SU-DHL-6 (cell line): ENCODE measurements around the gene TNS3.

Source experiments
- H2AFZ ChIP-seq: fragments of 200-600 bp; sonication (generic); 2 replicates; pipeline ENCODE4 v1.6.1; 2014; ENCODE audit warnings: low read depth, mild to moderate bottlenecking, moderate library complexity, mixed read lengths, antibody characterized with exemption, low read length; ENCODE audit not compliant: severe bottlenecking
- H3F3A ChIP-seq: fragments of 200-600 bp; shearing (Covaris generic); 2 replicates; pipeline ENCODE4 v1.6.0; 2016; ENCODE audit warnings: antibody characterized with exemption, mild to moderate bottlenecking; ENCODE audit not compliant: insufficient read depth
- H3K27ac ChIP-seq: fragments of 200-600 bp; sonication (generic); 2 replicates; pipeline ENCODE4 v1.5.1; 2016; ENCODE audit warnings: low read depth, mild to moderate bottlenecking, low read length, moderate library complexity, mixed read lengths
- H3K27me3 ChIP-seq: fragments of 200-600 bp; sonication (generic), shearing (Covaris generic); 2 replicates; pipeline ENCODE4 v1.6.0; 2014; ENCODE audit warnings: mild to moderate bottlenecking, low read length
- H3K36me3 ChIP-seq: fragments of 200-600 bp; sonication (generic); 2 replicates; pipeline ENCODE4 v1.6.1; 2014; ENCODE audit warnings: mild to moderate bottlenecking, low read length, mixed read lengths
- H3K4me2 ChIP-seq: fragments of 300-600, 200-600 bp; shearing (Covaris generic), sonication (generic); 2 replicates; pipeline ENCODE4 v1.6.0; 2014; ENCODE audit warnings: low read length, low read depth, mild to moderate bottlenecking; ENCODE audit not compliant: poor library complexity, severe bottlenecking
- H3K4me3 ChIP-seq: fragments of 200-600 bp; sonication (generic); 2 replicates; pipeline ENCODE4 v1.5.1; 2014; ENCODE audit warnings: antibody characterized with exemption, low read length, mild to moderate bottlenecking, mixed read lengths; ENCODE audit not compliant: insufficient read depth, poor library complexity, severe bottlenecking
- H3K79me2 ChIP-seq: fragments of 200-600 bp; sonication (generic); 2 replicates; pipeline ENCODE4 v1.6.1; 2014; ENCODE audit warnings: mild to moderate bottlenecking, low read length, moderate library complexity; ENCODE audit not compliant: insufficient read depth
- H3K9ac ChIP-seq: fragments of 200-600 bp; sonication (generic); 2 replicates; pipeline ENCODE4 v1.7.0; 2014; ENCODE audit warnings: mild to moderate bottlenecking, low read length
- H3K9me2 ChIP-seq: fragments of 200-600 bp; sonication (generic); replicated peaks from 2 replicates; pipeline ENCODE4 v1.6.1; 2014; ENCODE audit warnings: low read length; ENCODE audit not compliant: insufficient read depth
- H3K9me3 ChIP-seq: fragments of 200-600 bp; sonication (generic); 2 replicates; pipeline ENCODE4 v1.6.1; 2014; ENCODE audit warnings: low read length, mixed read lengths; ENCODE audit not compliant: insufficient read depth
- H4K20me1 ChIP-seq: fragments of 200-600 bp; sonication (generic); 2 replicates; pipeline ENCODE4 v1.6.1; 2014; ENCODE audit warnings: low read depth, mild to moderate bottlenecking, antibody characterized with exemption, low read length, moderate library complexity, mixed read lengths
- EZH2phosphoT487 ChIP-seq: fragments of 200-600 bp; sonication (generic), shearing (Covaris generic); conservative IDR thresholded peaks from 2 replicates; pipeline ENCODE4 v1.6.1; 2018; ENCODE audit warnings: mild to moderate bottlenecking, antibody characterized with exemption, low read length, moderate library complexity, mixed read lengths
- TF ChIP-seq, protein P1 (sequence below): fragments of 200-600 bp; sonication (generic); IDR thresholded peaks from one replicate; pipeline ENCODE4 v1.5.1; 2017; ENCODE audit warnings: antibody characterized with exemption, mild to moderate bottlenecking, low read length, moderate library complexity; ENCODE audit not compliant: insufficient read depth, poor library complexity, severe bottlenecking

Gene TNS3

DNA sequence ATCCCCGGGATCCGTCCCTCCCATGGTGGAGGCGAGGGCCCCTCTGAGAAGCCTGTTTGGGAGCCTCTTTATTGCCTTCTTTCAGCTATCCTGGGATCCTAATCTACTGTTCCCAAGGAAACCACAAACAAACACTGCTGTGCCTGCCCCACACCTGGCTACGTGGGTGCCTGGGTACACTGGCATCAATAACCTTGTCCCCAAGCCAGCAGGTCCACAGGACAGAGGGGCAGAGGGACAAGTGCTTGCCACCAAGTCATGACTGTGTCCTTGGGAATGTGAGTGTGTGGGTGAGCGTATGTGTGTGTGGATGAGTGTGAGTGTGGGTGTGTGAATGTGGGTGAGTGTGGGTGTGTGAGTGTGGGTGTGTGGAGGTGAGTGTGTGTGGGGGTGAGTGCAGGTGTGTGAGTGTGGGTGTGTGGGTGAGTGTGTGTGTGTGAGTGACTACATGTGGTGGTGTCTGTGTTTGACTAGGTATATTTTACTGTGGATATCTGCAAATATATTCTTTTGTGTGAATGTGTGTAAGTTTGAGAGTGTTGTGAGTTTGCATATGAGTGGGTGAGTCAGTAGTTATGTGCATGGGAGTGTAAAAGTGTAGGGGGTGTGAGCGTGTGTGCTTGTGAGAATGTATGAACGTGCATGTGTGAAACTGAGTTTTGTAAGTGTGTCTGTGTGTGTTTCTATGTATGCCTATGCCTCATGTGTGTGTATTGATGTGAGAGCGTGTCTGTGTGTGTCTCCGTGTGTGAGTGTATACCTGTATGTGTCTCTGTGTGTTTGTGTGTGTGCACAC, 96.1 kb downstream of the TNS3 start:
- H3K27me3 ChIP-seq = no peaks in the 10 kb centered on the region
- H3K9me3 ChIP-seq = no peaks in the 10 kb centered on the region
- peaks cover 28% of the 10 kb centered on the region for H3K79me2 ChIP-seq
- no peaks in the 10 kb centered on the region for H3K36me3 ChIP-seq
- H3K9me2 ChIP-seq = no peaks in the 10 kb centered on the region
- no peak overlapping the region for H3K9ac ChIP-seq
- H2AFZ ChIP-seq = no peak overlapping the region
- TF ChIP-seq, protein P1, sequence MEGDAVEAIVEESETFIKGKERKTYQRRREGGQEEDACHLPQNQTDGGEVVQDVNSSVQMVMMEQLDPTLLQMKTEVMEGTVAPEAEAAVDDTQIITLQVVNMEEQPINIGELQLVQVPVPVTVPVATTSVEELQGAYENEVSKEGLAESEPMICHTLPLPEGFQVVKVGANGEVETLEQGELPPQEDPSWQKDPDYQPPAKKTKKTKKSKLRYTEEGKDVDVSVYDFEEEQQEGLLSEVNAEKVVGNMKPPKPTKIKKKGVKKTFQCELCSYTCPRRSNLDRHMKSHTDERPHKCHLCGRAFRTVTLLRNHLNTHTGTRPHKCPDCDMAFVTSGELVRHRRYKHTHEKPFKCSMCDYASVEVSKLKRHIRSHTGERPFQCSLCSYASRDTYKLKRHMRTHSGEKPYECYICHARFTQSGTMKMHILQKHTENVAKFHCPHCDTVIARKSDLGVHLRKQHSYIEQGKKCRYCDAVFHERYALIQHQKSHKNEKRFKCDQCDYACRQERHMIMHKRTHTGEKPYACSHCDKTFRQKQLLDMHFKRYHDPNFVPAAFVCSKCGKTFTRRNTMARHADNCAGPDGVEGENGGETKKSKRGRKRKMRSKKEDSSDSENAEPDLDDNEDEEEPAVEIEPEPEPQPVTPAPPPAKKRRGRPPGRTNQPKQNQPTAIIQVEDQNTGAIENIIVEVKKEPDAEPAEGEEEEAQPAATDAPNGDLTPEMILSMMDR = no peak
- TF ChIP-seq EZH2phosphoT487 = no peak
- no peak overlapping the region for H3K27ac ChIP-seq
- no peaks in the 10 kb centered on the region for H4K20me1 ChIP-seq
- H3K4me3 ChIP-seq = no peak overlapping the region
- H3K4me2 ChIP-seq = no peak overlapping the region
- no peaks in the 10 kb centered on the region for H3F3A ChIP-seq

DNA sequence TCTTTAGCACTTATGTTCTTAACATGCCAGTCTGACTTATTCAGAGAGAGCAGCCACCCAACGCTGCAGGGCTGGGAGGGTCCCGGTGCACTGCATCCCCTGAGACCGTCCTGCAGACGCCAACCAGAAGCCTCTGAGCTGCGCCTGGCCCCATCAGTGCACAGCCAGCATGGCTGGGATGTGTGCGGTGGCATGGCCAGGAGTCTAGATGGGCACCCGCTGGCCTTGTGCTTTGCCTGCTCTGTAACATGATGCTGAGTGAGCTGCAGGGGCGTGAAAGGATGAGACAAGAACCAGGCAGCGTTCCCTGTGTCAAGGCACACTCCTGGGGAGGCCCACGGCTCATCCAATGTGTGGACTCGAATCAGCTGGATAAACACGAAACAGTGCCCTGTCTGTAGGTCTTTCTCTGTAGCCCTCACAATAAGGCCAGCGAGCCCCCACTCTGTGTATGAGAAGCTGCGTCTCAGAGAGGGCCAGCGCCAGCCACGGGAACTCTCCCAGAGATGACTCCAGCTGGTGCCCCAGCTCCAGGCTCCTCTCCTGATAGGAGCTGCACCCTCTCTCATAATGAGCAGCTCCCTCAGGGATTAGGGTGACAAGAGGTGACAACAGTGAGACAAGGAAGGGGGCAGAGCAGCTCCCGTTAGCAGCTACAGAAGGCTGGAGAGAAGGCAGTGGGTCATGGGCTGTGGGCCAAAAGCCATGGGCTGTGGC, 96.8 kb downstream of the TNS3 start:
- Histone ChIP-seq H3K79me2 (peaks cover 32% of the 10 kb centered on the region), H2AFZ (no peak overlapping the region), H3K9me3 (no peaks in the 10 kb centered on the region), H3K4me3 (no peak overlapping the region), H4K20me1 (no peaks in the 10 kb centered on the region), H3K27ac (no peak overlapping the region), H3K36me3 (no peaks in the 10 kb centered on the region), H3F3A (no peaks in the 10 kb centered on the region), H3K9me2 (no peaks in the 10 kb centered on the region), H3K9ac (no peak overlapping the region), H3K27me3 (no peaks in the 10 kb centered on the region), H3K4me2 (no peak overlapping the region)
- no peak for TF ChIP-seq EZH2phosphoT487
- TF ChIP-seq, protein P1 = no peak

DNA sequence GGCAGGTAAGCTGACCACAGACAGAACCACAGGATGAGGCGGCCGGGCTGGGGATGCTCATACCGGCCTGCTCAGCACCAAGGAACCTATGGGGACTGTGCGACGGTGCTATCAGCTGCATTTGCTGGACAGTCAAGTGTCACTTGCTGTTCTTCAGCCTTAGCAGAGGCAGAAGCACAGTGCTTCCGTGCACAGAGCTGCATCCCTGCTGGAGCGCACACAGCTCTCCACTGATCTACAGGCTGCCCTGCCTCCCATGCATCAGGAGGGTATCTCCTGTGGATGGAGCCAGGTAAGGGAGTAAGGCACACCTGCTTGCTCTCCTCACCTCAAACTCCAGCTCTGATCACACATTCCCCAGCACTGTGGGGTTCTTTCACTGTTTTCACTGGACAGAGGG, 97.5 kb downstream of the TNS3 start:
- no peak overlapping the region for H3K9ac ChIP-seq
- TF ChIP-seq, protein P1 = no peak
- no peak for TF ChIP-seq EZH2phosphoT487
- no peaks in the 10 kb centered on the region for H4K20me1 ChIP-seq

More for the DNA sequence above, 97.5 kb downstream of the TNS3 start:
- no peak overlapping the region for H2AFZ ChIP-seq
- no peaks in the 10 kb centered on the region for H3K27me3 ChIP-seq
- no peaks in the 10 kb centered on the region for H3K9me3 ChIP-seq
- H3K4me3 ChIP-seq = no peak overlapping the region
- H3K4me2 ChIP-seq = no peak overlapping the region
- no peak overlapping the region for H3K27ac ChIP-seq
- no peaks in the 10 kb centered on the region for H3K36me3 ChIP-seq
- no peaks in the 10 kb centered on the region for H3F3A ChIP-seq
- peaks cover 32% of the 10 kb centered on the region for H3K79me2 ChIP-seq
- H3K9me2 ChIP-seq = no peaks in the 10 kb centered on the region
